ENCODE data around the gene BAZ1A.

BAZ1A gene

DNA sequence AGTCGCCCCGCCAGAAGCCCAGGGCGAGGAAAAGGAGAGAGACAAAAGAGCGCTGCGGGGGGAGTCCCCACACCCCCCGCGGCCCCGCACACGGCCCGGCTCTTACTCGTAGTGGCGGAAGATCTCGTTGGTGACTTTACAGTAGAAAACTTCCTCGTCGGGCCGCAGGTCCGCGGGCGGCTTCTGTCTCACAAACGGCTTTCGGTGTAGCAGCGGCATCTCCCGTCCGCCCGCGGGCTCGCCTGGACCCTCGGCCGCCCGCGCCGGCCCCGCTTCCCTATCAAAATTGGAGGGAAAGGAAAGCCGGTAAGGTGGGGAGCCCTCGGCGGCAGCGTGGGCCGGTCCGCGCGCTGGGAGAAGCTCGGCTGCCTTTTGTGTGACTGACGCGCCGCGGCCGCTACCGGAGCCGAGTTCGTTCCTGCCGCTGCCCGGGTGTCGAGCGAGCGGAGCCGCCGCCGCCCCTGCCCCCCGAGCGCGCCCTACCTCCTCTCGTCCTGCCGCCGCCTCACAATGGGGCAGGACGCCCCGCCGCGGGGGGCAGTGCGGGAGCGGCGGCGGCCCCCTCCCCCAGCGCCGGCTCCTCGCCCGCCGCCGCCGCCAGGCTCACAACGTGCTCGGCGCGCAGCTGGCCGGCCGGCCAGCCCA lies 652 bp downstream of the BAZ1A start:
- Histone ChIP-seq H3K9me3 (ENCODE audit: insufficient read depth, low read depth, low read length) (no peaks in the 10 kb centered on the region), H3K4me1 (ENCODE audit: insufficient read depth, low read length) (no peaks in the 10 kb centered on the region; the same call in 1 of the 2 replicates), H3K27me3 (ENCODE audit: insufficient read depth, low read length) (peaks cover 14% of the 10 kb centered on the region), H3K36me3 (ENCODE audit: insufficient read depth, low read depth, low read length) (peaks cover 10% of the 10 kb centered on the region), H3K4me3 (ENCODE audit: low read length) (peak overlapping the region; percentile 87), H3K27ac (ENCODE audit: low read length) (peak overlapping the region; percentile 9), H3K9ac (ENCODE audit: low read depth, low read length) (peak overlapping the region; percentile 73; the same call in 1 of the 2 replicates)

DNA sequence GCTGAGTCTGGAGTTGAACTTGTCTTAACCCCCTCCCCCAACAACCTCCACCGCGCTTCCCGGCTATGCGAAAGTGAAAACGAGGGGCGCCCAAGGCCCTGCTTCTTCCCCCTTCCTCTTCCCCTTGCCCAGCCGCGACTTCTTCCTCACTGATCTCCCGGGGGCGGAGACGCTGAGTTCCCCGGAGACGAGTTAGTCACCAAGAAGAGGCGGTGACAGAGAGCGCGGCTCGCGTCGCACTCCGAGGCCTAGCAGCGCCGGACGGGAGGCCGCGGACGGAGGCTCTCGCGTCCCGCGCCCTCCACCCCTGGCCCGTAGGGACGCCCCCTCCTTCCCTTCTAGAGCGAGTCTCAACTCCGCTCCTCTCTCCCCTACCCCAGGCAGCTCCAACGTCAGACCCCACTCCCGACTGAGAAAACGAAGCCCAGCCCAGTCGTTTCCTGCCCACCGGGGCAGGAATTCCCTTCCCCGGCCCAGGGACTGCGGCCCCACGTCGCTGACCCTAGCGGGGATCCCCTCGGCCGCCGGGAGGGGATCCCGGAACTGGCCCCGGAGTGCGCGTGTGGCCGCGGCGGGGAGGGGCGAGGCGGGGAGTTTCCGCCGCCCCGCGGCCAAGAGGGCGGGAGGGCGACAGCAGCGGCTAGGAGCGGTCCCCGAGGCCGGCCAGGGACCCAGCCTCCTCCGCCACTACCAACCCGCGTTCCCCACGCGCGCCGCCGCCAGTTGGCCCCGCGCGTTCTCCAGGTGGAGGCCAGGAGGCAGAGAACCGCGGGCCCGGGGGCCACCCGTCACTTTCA lies 1.4 kb downstream of the BAZ1A start:
- H3K4me3 ChIP-seq (ENCODE audit: low read length): peak overlapping the region; percentile 87
- H3K27me3 ChIP-seq (ENCODE audit: insufficient read depth, low read length): peaks cover 14% of the 10 kb centered on the region
- H3K36me3 ChIP-seq (ENCODE audit: insufficient read depth, low read depth, low read length): peaks cover 10% of the 10 kb centered on the region
- peak overlapping the region; percentile 9 for H3K27ac ChIP-seq (ENCODE audit: low read length)
- peak overlapping the region; percentile 66; the same call in 1 of the 2 replicates for H3K9ac ChIP-seq (ENCODE audit: low read depth, low read length)
- H3K4me1 ChIP-seq (ENCODE audit: insufficient read depth, low read length): no peaks in the 10 kb centered on the region; the same call in 1 of the 2 replicates
- H3K9me3 ChIP-seq (ENCODE audit: insufficient read depth, low read depth, low read length): no peaks in the 10 kb centered on the region

DNA sequence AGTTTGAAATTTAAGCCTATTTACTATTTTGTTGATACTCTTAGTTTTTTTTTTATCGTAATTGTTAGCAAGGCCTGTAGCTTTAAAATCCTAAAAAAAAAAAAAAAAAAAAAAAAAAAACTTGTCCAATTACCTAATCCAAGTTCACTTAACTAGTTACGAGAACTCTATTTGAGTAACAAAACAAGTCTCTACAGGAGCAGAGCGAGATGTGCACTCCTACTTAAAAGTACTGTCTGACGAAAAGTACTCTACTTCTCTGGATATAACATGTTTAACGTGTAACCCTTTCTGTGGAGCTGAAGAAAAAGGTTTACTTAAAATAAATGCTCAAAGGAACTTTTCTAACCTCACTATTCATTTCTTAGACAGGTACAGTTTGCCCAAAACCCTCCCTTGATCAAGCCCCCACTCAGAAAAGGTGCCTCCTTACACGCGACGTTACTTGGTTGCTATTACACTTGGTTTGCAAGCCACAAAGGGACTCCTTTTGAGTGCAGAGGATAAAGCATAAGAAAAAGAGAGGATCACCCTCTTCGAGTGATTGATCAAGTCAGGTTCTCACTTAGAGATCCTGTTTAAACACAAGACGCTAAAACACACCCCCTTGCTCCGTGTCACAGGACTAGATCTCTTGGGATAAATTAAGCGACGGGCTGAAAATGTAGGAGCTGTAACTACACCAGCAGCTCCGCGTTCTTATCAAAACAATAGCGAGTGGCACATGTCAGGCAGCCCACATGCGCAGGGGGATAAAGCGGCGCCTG lies 2.2 kb downstream of the BAZ1A start:
- peak overlapping the region; percentile 87 for H3K4me3 ChIP-seq (ENCODE audit: low read length)
- H3K9ac ChIP-seq (ENCODE audit: low read depth, low read length): peak overlapping the region; percentile 66; the same call in 1 of the 2 replicates
- H3K36me3 ChIP-seq (ENCODE audit: insufficient read depth, low read depth, low read length): peaks cover 10% of the 10 kb centered on the region
- H3K4me1 ChIP-seq (ENCODE audit: insufficient read depth, low read length): no peaks in the 10 kb centered on the region; the same call in 1 of the 2 replicates
- no peaks in the 10 kb centered on the region for H3K9me3 ChIP-seq (ENCODE audit: insufficient read depth, low read depth, low read length)
- peaks cover 14% of the 10 kb centered on the region for H3K27me3 ChIP-seq (ENCODE audit: insufficient read depth, low read length)
- H3K27ac ChIP-seq (ENCODE audit: low read length): no peak overlapping the region

DNA sequence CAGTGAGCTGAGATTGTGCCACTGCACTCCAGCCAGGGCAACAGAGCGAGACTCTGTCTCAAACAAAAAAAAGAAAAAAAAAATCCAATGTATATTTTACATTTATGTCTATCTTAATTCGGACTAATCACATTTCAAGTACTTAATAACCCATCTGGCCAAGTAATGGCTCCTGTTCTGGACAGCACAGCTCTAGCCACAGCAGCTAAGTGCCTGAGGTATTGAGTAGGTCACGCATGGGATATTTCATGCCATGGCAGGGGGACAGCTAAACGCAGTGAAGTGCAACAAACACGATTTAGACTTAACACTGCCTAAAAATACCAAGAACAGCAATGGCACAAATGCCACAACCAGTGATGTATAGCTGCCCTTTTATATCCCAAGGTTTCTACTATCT lies 8.0 kb downstream of the BAZ1A start:
- Histone ChIP-seq H3K9me3 (ENCODE audit: insufficient read depth, low read depth, low read length) (no peaks in the 10 kb centered on the region), H3K4me1 (ENCODE audit: insufficient read depth, low read length) (no peaks in the 10 kb centered on the region; the same call in 1 of the 2 replicates), H3K27me3 (ENCODE audit: insufficient read depth, low read length) (peaks cover 4% of the 10 kb centered on the region; the same call in 1 of the 2 replicates), H3K4me3 (ENCODE audit: low read length) (no peak overlapping the region), H3K27ac (ENCODE audit: low read length) (no peak overlapping the region), H3K9ac (ENCODE audit: low read depth, low read length) (no peak overlapping the region), H3K36me3 (ENCODE audit: insufficient read depth, low read depth, low read length) (peaks cover 10% of the 10 kb centered on the region)

DNA sequence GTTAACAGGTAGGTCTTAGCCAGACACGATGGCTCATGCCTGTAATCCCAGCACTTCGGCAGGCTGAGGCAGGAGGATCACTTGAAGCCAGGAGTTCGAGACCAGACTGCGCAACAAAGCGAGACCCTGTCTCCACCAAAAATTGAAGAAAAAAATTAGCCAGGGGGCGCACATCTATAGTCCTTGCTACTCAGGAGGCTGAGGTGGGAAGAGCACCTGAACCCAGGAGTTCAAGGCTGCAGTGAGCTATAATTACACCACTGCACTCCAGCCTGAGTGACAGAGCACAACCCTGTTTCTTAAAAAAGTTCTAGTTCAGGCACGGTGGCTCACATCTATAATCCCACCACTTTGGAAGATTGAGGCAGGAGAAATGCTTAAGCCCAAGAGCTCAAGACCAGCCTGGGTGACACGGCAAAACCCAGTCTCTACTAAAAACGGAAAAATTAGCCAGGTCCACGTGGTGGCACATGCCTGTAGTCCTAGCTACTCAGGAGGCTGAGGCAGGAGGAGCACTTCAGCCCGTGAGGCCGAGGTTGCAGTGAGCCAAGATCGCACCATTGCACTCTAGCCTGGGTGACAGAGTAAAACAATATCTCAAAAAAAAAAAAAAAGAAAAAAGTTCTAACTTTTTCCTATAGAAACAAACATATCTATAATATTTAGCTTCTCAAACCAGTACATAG lies 9.1 kb downstream of the BAZ1A start:
- Histone ChIP-seq H3K36me3 (ENCODE audit: insufficient read depth, low read depth, low read length) (peaks cover 17% of the 10 kb centered on the region), H3K4me1 (ENCODE audit: insufficient read depth, low read length) (no peaks in the 10 kb centered on the region)

DNA sequence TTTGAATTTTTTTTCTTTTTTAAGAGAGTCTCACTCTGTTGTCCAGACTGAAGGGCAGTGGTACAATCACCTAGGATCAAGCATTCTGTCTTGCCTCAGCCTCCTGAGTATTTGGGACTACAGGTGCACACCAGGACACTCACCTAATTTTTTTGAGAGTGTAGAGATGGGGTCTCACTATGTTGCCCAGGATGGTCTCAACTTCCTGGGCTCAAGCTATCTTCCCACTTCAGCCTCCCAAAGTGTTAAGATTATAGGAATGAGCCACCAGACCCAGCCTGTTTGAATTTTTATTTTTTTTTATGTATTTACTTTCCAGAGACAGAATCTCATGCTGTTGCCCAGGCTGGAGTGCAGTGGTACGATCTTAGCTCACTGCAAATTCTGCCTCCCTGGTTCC lies 11.3 kb downstream of the BAZ1A start:
- no peak overlapping the region for H3K4me3 ChIP-seq (ENCODE audit: low read length)
- H3K4me1 ChIP-seq (ENCODE audit: insufficient read depth, low read length): no peaks in the 10 kb centered on the region
- H3K9me3 ChIP-seq (ENCODE audit: insufficient read depth, low read depth, low read length): no peaks in the 10 kb centered on the region
- peaks cover 14% of the 10 kb centered on the region; the same call in 1 of the 2 replicates for H3K36me3 ChIP-seq (ENCODE audit: insufficient read depth, low read depth, low read length)
- H3K27me3 ChIP-seq (ENCODE audit: insufficient read depth, low read length): no peaks in the 10 kb centered on the region
- no peak overlapping the region for H3K9ac ChIP-seq (ENCODE audit: low read depth, low read length)
- no peak overlapping the region for H3K27ac ChIP-seq (ENCODE audit: low read length)

More for the DNA sequence above, 9.1 kb downstream of the BAZ1A start:
- Histone ChIP-seq H3K27me3 (ENCODE audit: insufficient read depth, low read length) (no peaks in the 10 kb centered on the region), H3K27ac (ENCODE audit: low read length) (no peak overlapping the region), H3K9ac (ENCODE audit: low read depth, low read length) (no peak overlapping the region), H3K9me3 (ENCODE audit: insufficient read depth, low read depth, low read length) (no peaks in the 10 kb centered on the region), H3K4me3 (ENCODE audit: low read length) (no peak overlapping the region)

DNA sequence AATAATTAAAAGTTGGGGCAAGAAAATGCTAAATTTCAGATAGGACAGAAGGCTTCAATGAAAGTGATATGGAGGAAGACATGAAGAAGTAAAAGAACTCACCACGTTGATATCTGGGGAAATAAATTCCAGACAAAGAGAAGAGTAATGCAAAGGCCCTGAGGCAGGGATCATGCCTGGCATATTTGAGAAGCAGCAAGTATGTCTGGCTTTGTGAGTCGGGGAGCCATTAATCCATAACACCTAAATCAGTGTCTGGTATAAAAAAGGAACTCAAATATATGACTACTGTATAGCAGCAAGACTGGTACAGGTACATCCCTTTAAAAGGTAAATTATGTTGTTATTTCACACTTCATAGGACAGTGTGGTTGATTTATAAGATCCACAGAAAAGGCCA lies 16.4 kb downstream of the BAZ1A start:
- Histone ChIP-seq H3K27ac (ENCODE audit: low read length) (no peak overlapping the region), H3K9ac (ENCODE audit: low read depth, low read length) (no peak overlapping the region), H3K4me1 (ENCODE audit: insufficient read depth, low read length) (no peaks in the 10 kb centered on the region), H3K36me3 (ENCODE audit: insufficient read depth, low read depth, low read length) (peaks cover 23% of the 10 kb centered on the region), H3K9me3 (ENCODE audit: insufficient read depth, low read depth, low read length) (no peaks in the 10 kb centered on the region), H3K4me3 (ENCODE audit: low read length) (no peak overlapping the region), H3K27me3 (ENCODE audit: insufficient read depth, low read length) (no peaks in the 10 kb centered on the region)

DNA sequence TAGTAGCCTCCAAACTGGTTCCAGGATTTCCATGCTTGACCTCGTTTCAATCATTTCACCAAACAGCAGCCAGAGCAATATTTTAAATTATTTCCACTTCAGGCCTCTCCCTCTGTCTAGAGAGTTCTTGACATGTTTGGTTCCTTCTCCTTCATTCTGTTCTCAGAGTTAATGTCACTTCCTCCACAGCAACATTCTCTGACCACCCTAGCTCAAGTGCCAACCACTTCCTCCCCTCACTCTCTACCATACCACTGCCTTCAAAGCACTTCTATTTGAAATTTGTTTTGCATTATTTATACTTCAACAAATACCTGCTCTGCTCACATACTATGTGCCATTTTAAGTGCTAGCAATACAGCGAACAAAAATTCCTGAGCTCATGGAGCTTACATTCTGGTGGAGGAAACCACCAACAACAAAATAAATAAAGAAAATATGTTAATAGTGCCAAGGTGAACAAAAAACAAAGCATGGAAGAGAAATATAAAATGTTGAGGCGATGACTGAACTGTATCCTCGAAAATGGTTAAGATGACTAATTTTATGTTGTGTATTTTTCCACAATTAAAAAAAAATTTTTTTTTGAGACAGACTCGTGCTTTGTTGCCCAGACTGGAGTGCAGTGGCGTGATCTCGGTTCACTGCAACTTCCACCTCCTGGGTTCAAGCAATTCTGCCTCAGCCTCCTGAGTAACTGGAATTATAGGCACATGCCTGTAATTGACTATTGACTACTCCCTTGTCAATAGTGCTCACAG lies 17.3 kb downstream of the BAZ1A start:
- no peak overlapping the region for H3K9ac ChIP-seq (ENCODE audit: low read depth, low read length)
- no peaks in the 10 kb centered on the region for H3K9me3 ChIP-seq (ENCODE audit: insufficient read depth, low read depth, low read length)
- no peak overlapping the region for H3K4me3 ChIP-seq (ENCODE audit: low read length)
- H3K4me1 ChIP-seq (ENCODE audit: insufficient read depth, low read length): no peaks in the 10 kb centered on the region
- no peaks in the 10 kb centered on the region for H3K27me3 ChIP-seq (ENCODE audit: insufficient read depth, low read length)
- H3K36me3 ChIP-seq (ENCODE audit: insufficient read depth, low read depth, low read length): peaks cover 29% of the 10 kb centered on the region
- H3K27ac ChIP-seq (ENCODE audit: low read length): no peak overlapping the region

DNA sequence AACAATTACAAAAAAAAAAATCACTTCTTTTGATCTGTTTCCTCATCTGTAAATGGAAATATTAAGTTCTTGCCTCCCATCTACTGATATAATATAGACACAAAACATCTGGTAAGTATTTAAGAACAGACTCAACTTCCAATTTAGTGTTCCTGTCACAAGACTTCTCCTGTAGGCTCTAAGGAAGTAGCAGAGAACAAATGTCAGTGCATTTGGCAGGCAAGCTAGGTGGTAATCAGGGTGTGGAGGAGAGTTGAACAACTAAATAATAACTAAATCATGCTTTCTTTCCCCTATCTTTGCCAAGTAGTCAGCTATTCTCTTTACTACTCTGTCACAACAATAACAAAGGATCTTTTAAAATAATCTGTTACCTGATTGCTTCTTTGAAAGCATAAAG lies 22.1 kb downstream of the BAZ1A start:
- H3K36me3 ChIP-seq (ENCODE audit: insufficient read depth, low read depth, low read length): peaks cover 23% of the 10 kb centered on the region
- no peaks in the 10 kb centered on the region for H3K4me1 ChIP-seq (ENCODE audit: insufficient read depth, low read length)

DNA sequence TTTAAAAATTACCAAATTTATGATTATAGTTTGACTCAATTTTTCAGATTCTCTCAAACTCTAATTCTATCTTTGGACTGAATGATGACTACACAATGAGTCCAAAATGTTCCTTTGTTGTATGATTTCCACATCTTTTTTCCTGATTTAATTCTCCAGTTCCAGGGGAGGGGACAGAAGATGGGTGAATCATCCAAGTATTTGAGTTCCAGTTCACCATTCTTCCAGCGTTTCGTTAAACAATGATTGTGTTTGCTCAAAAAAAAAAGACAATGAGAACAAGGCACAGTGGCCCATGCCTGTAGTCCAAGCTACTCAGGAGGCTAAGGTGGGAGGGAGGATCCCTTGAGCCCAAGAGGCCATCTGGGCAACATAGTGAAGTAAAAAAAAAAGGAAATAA lies 23.8 kb downstream of the BAZ1A start:
- Histone ChIP-seq H3K27me3 (ENCODE audit: insufficient read depth, low read length) (no peaks in the 10 kb centered on the region), H3K36me3 (ENCODE audit: insufficient read depth, low read depth, low read length) (peaks cover 15% of the 10 kb centered on the region), H3K27ac (ENCODE audit: low read length) (no peak overlapping the region)

More for the DNA sequence above, 22.1 kb downstream of the BAZ1A start:
- no peak overlapping the region for H3K4me3 ChIP-seq (ENCODE audit: low read length)
- no peak overlapping the region for H3K9ac ChIP-seq (ENCODE audit: low read depth, low read length)
- H3K9me3 ChIP-seq (ENCODE audit: insufficient read depth, low read depth, low read length): no peaks in the 10 kb centered on the region
- H3K27me3 ChIP-seq (ENCODE audit: insufficient read depth, low read length): no peaks in the 10 kb centered on the region
- H3K27ac ChIP-seq (ENCODE audit: low read length): no peak overlapping the region

More for the DNA sequence above, 23.8 kb downstream of the BAZ1A start:
- no peak overlapping the region for H3K9ac ChIP-seq (ENCODE audit: low read depth, low read length)
- H3K4me1 ChIP-seq (ENCODE audit: insufficient read depth, low read length): no peaks in the 10 kb centered on the region
- no peaks in the 10 kb centered on the region for H3K9me3 ChIP-seq (ENCODE audit: insufficient read depth, low read depth, low read length)
- H3K4me3 ChIP-seq (ENCODE audit: low read length): no peak overlapping the region
